Hepatocyte (in vitro differentiated cells): ENCODE results near the gene CA7. TPM values are rescaled to one million over a fixed set of nuclear protein-coding genes. Genes with fewer than 3 reads are reported as not detected.

Experiments
- DNase-seq: peaks from one replicate; pipeline ENCODE4 v3.0.0-alpha.2; 2016; ENCODE audit warnings: low spot score
- H2AFZ ChIP-seq: fragments of 200-600 bp; sonication (generic); 2 replicates; pipeline ENCODE4 v1.6.0; 2016; ENCODE audit warnings: antibody characterized with exemption, mild to moderate bottlenecking
- H3K27ac ChIP-seq: fragments of 200-600 bp; sonication (generic); 2 replicates; pipeline ENCODE4 v1.5.1; 2016; ENCODE audit warnings: mild to moderate bottlenecking
- H3K27me3 ChIP-seq: fragments of 200-600 bp; sonication (generic); 2 replicates; pipeline ENCODE4 v1.6.1; 2016
- H3K36me3 ChIP-seq: fragments of 200-600 bp; sonication (generic); replicated peaks from 2 replicates; pipeline ENCODE4 v1.5.1; 2016; ENCODE audit warnings: low read depth; ENCODE audit not compliant: insufficient read depth
- H3K4me1 ChIP-seq: fragments of 200-600 bp; sonication (generic); 2 replicates; pipeline ENCODE4 v1.5.1; 2016; ENCODE audit warnings: mild to moderate bottlenecking, moderate library complexity; ENCODE audit not compliant: insufficient read depth
- H3K4me2 ChIP-seq: fragments of 200-600 bp; sonication (generic); 2 replicates; pipeline ENCODE4 v1.6.0; 2016
- H3K4me3 ChIP-seq: fragments of 200-600 bp; sonication (generic); 2 replicates; pipeline ENCODE4 v1.5.1; 2016; ENCODE audit warnings: mild to moderate bottlenecking
- H3K79me2 ChIP-seq: fragments of 200-600 bp; sonication (generic); 2 replicates; pipeline ENCODE4 v1.6.0; 2017; ENCODE audit warnings: mild to moderate bottlenecking
- H3K9me2 ChIP-seq: fragments of 200-600 bp; sonication (generic); replicated peaks from 2 replicates; pipeline ENCODE4 v1.6.0; 2017; ENCODE audit warnings: mild to moderate bottlenecking; ENCODE audit not compliant: insufficient read depth
- H3K9me3 ChIP-seq: fragments of 200-600 bp; sonication (generic); 2 replicates; pipeline ENCODE4 v1.5.1; 2016; ENCODE audit warnings: low read depth, mild to moderate bottlenecking
- H4K20me1 ChIP-seq: fragments of 200-600 bp; sonication (generic); 2 replicates; pipeline ENCODE4 v1.6.0; 2016; ENCODE audit warnings: mild to moderate bottlenecking; ENCODE audit not compliant: insufficient read depth, poor library complexity, severe bottlenecking
- CTCF ChIP-seq: fragments of 200-600 bp; sonication (generic); IDR thresholded peaks from 2 replicates; pipeline ENCODE4 v1.5.1; 2016; ENCODE audit warnings: antibody characterized with exemption, mild to moderate bottlenecking; ENCODE audit not compliant: poor library complexity
- EZH2 ChIP-seq: fragments of 200-600 bp; sonication (generic); IDR thresholded peaks from 2 replicates; pipeline ENCODE4 v1.6.1; 2016; ENCODE audit warnings: antibody characterized with exemption, mild to moderate bottlenecking, borderline replicate concordance
- EZH2phosphoT487 ChIP-seq: fragments of 200-600 bp; sonication (generic); IDR thresholded peaks from one replicate; pipeline ENCODE4 v1.6.1; 2018; ENCODE audit warnings: antibody characterized with exemption, mild to moderate bottlenecking, low read depth, moderate library complexity; ENCODE audit not compliant: unreplicated experiment, severe bottlenecking
- WGBS: methylation state at CpG from one replicate; pipeline ENCODE4 v1.1.6; 2016; ENCODE audit warnings: low lambda C conversion rate; ENCODE audit errors: missing lambda C conversion rate; 5-methylcytosine and 5-hydroxymethylcytosine counted together
- polyA plus RNA-seq: library from polyadenylated mRNA; unstranded; fragments of >200 nt; fragmentation: Nextera tagmentation; extraction: Ambion mirVana; gene quantifications from 2 replicates; pipeline ENCODE4 v1.2.1, GENCODE V29; 2016
- total RNA-seq: library from RNA; depleted of rRNA; stranded (reverse); fragments of >200 nt; gene quantifications from 2 replicates; pipeline ENCODE4 v1.2.3, GENCODE V29; 2014

Gene CA7
- total and polyA plus RNA-seq, 2 experiments from 2014 or later = 0.25 to 2.5 TPM

GRCh38 chr16:66891360-66891759, 47.1 kb downstream of the CA7 start:
- TF ChIP-seq EZH2 = no peak
- TF ChIP-seq EZH2phosphoT487 = no peak
- no peak for TF ChIP-seq CTCF
- H3K27me3 ChIP-seq = no peaks in the 10 kb centered on the region
- H4K20me1 ChIP-seq = no peaks in the 10 kb centered on the region
- DNase-seq = no peak
- H2AFZ ChIP-seq = no peak overlapping the region
- H3K4me2 ChIP-seq = no peak overlapping the region
- H3K27ac ChIP-seq = no peak overlapping the region
- peaks cover 1% of the 10 kb centered on the region for H3K79me2 ChIP-seq
- H3K9me3 ChIP-seq = no peaks in the 10 kb centered on the region
- H3K9me2 ChIP-seq = no peaks in the 10 kb centered on the region
- no peaks in the 10 kb centered on the region for H3K36me3 ChIP-seq
- no peaks in the 10 kb centered on the region for H3K4me1 ChIP-seq
- WGBS = 90% methylated on average over 4 of the region's 4 CpGs
- H3K4me3 ChIP-seq = no peak overlapping the region

GRCh38 chr16:66891797-66892196, 47.6 kb downstream of the CA7 start:
- no peak overlapping the region for H3K4me2 ChIP-seq
- no peak overlapping the region for H3K27ac ChIP-seq
- no peak overlapping the region for H3K4me3 ChIP-seq
- H3K4me1 ChIP-seq = no peaks in the 10 kb centered on the region
- H3K36me3 ChIP-seq = no peaks in the 10 kb centered on the region
- 99% methylated on average over 6 of the region's 6 CpGs for WGBS
- no peak overlapping the region for H2AFZ ChIP-seq
- no peaks in the 10 kb centered on the region for H3K79me2 ChIP-seq
- H3K9me2 ChIP-seq = no peaks in the 10 kb centered on the region
- no peak for DNase-seq
- TF ChIP-seq EZH2 (no peak), EZH2phosphoT487 (no peak), CTCF (no peak)
- H3K9me3 ChIP-seq = no peaks in the 10 kb centered on the region
- no peaks in the 10 kb centered on the region for H3K27me3 ChIP-seq
- H4K20me1 ChIP-seq = no peaks in the 10 kb centered on the region

- no peak overlapping the region for H2AFZ ChIP-seq
- H3K79me2 ChIP-seq = no peaks in the 10 kb centered on the region
- WGBS = 79% methylated on average over 2 of the region's 2 CpGs
- DNase-seq = no peak
- TF ChIP-seq EZH2 = no peak
- TF ChIP-seq CTCF = no peak
- TF ChIP-seq EZH2phosphoT487 = no peak
- no peak overlapping the region for H3K27ac ChIP-seq
- no peaks in the 10 kb centered on the region for H3K9me3 ChIP-seq
- no peaks in the 10 kb centered on the region for H3K27me3 ChIP-seq
- no peak overlapping the region for H3K4me2 ChIP-seq
- no peaks in the 10 kb centered on the region for H4K20me1 ChIP-seq
- H3K36me3 ChIP-seq = no peaks in the 10 kb centered on the region
- peaks cover under 1% of the 10 kb centered on the region for H3K4me1 ChIP-seq
- no peaks in the 10 kb centered on the region for H3K9me2 ChIP-seq
- H3K4me3 ChIP-seq = no peak overlapping the region
Measured at GRCh38 chr16:66894055-66894454, 49.8 kb downstream of the CA7 start.

GRCh38 chr16:66894948-66895688, 50.9 kb downstream of the CA7 start:
- H2AFZ ChIP-seq = no peak overlapping the region
- H3K36me3 ChIP-seq = no peaks in the 10 kb centered on the region

More at GRCh38 chr16:66894948-66895688, 50.9 kb downstream of the CA7 start:
- Histone ChIP-seq H4K20me1 (no peaks in the 10 kb centered on the region), H3K9me2 (no peaks in the 10 kb centered on the region), H3K27ac (no peak overlapping the region), H3K4me2 (no peak overlapping the region), H3K79me2 (no peaks in the 10 kb centered on the region), H3K27me3 (no peaks in the 10 kb centered on the region), H3K4me1 (peaks cover 10% of the 10 kb centered on the region), H3K9me3 (no peaks in the 10 kb centered on the region), H3K4me3 (no peak overlapping the region)
- peak; percentile 87 for DNase-seq
- no peak for TF ChIP-seq EZH2phosphoT487
- peak; percentile 86 for TF ChIP-seq CTCF
- 59% methylated on average over 11 of the region's 11 CpGs for WGBS
